Posterior cingulate gyrus (tissue), 11 donors: ENCODE results near the gene ALOX5.
"Not testable (repeated sequence)": the region's sequence is repeated elsewhere in the genome, so short reads cannot be mapped to it uniquely, and the experiment has no call there.

Experiments
- DNase-seq, 10 donors: peaks; one replicate each; pipeline versions ENCODE4 v3.0.0 to v3.0.0-alpha.2; 2020 to 2021; ENCODE audit warnings: mixed read lengths in 3 of 10
- intact Hi-C: fragments of 100-400 bp; cut with DNase I; formaldehyde crosslinking; loops from one replicate; pipeline ENCODE4 v1.15.1; 2023

ALOX5 gene

GRCh38 chr10:45457487-45457886 lies 83.5 kb downstream of the ALOX5 start:
- intact Hi-C loops = no loop called here
- no peak for DNase-seq

GRCh38 chr10:45460235-45460878 lies 86.3 kb downstream of the ALOX5 start:
- intact Hi-C loops = loop anchor here (10.0 kb wide), 2 partner anchors 206 to 456 kb away; partner anchors contain the start of gene ZNF22
- DNase-seq = no peak

DNA sequence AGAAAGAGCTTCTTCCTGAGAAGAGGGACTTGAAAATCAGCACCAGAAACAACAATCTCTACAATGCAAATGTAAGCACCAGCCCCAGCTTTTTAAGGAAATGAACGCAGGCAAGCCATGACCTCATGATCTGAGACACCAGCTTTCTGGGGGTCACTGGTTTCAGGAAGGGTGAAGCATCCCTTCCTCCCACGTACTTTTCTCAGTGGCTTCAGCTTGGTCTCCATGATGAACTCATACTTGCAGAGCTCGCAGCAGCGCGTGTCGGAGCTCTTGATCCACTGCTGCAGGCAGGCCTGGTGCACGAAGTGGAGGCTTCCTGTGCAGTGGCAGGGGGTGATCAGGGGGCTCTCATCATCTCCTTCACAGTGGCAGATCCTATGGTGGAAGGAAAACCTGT lies 87.0 kb downstream of the ALOX5 start:
- no peak for DNase-seq
- intact Hi-C loops = loop anchor here (10.0 kb wide), 2 partner anchors 206 to 456 kb away; partner anchors contain the start of gene ZNF22

DNA sequence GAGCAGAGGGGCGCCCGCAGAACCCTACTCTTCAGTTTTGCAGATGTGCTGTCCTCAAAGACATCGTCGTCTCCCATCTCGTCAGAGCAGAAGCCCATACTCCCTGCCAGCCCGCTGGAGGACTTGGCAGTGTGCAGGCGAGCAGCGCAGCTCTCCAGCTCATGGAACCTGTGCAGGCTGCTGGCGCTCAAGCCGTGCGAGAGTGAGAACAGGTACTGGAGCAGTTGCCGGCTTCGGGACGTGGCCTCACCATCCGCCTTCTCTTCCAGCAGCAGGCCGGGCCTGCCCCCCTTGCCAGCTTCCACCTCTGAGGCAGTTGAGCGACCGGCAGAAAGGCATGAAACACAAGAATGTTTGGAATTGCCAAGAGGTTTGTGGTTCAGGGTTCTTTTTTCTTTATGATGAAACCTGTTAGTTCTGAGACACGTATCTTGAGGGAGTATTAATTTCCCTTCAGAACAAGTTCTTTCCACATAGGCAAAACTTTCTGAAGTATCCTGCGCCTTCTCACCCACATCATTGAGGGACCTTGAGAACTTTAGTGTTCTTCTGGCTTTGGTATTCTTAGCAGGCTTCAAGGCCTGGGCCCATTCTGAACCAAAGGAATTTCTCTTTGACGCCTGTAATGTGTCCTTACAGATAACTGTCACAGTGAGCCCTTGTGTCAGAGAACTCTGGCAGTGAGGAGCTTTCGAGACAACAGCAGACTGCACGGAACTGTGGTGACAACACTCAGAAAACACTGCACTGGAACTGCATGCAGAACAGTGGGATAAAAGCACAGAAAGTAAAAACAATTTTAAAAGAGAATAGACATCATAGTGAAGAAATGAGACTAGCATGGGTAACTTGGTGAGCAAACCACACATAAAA lies 89.5 kb downstream of the ALOX5 start:
- intact Hi-C loops = loop anchor here (2.0 to 10.0 kb wide), 3 partner anchors 131 to 459 kb away; partner anchors contain the start of gene ZNF22
- DNase-seq = peak in 1 of 10 donors; percentile 77

DNA sequence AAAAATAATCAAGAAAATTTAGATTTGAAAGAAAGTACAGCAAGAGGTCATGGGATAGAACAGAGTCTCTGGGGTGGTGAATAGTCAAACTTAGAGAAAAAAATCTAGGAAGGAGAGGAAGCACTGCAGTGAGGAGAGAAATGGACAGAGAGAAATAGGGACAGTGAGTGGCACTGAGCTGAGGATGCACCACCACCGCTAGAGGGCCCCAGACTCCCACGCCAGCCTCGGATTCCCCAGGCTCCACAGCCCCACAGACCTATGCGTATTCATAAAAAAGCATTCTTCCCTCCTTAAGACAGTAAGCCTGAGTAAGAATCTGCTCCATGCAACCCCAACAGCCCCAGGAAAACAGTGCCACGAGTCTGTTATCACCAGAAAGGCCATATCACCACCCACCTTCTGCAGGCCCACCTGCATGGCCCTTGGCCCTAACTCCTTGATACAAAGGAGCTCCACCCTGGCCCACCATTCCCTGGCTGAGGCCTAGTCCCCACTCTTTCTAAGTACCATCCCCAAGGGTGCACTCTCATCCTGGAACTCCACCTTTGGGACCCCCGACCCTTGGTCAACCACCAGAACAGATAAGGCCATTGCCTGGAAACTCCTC lies 91.0 kb downstream of the ALOX5 start:
- intact Hi-C loops = loop anchor here (1.0 to 10.0 kb wide), 5 partner anchors 52 to 460 kb away; partner anchors contain the start of genes ZFAND4 and ZNF22
- DNase-seq = peak; percentile 76 to 97 (median 86)

- no peak for DNase-seq
- intact Hi-C loops = loop anchor here (5.0 to 10.0 kb wide), 3 partner anchors 51 to 462 kb away; partner anchors contain the start of gene ZNF22
Observed at GRCh38 chr10:45466784-45467183, 92.8 kb downstream of the ALOX5 start.

- intact Hi-C loops = loop anchor here (5.0 to 10.0 kb wide), 3 partner anchors 49 to 463 kb away; partner anchors contain the start of gene ZNF22
- no peak for DNase-seq
Observed at GRCh38 chr10:45468079-45468478, 94.1 kb downstream of the ALOX5 start.

GRCh38 chr10:45470098-45471012 lies 96.3 kb downstream of the ALOX5 start:
- peak in 1 of 10 donors; percentile 86 for DNase-seq
- intact Hi-C loops = no loop called here

DNA sequence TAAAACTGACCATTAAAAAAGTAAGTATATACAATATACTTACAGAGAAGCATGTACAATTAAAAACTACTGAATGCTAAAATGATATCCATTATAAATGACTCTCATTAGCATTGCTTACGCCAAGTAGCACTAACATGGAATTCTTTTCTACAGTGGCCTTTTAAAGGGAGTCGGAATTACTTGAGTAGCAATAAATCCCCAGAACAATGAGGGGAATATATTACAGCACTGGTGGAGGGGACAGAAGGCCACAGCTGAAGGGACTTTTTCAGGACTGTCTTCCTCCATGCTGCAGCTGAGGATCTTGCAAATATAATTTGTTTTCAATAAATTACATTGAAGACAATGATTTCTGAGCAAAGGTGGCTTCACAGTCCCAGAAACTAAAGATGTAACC lies 97.0 kb downstream of the ALOX5 start:
- no peak for DNase-seq
- intact Hi-C loops = no loop called here

DNA sequence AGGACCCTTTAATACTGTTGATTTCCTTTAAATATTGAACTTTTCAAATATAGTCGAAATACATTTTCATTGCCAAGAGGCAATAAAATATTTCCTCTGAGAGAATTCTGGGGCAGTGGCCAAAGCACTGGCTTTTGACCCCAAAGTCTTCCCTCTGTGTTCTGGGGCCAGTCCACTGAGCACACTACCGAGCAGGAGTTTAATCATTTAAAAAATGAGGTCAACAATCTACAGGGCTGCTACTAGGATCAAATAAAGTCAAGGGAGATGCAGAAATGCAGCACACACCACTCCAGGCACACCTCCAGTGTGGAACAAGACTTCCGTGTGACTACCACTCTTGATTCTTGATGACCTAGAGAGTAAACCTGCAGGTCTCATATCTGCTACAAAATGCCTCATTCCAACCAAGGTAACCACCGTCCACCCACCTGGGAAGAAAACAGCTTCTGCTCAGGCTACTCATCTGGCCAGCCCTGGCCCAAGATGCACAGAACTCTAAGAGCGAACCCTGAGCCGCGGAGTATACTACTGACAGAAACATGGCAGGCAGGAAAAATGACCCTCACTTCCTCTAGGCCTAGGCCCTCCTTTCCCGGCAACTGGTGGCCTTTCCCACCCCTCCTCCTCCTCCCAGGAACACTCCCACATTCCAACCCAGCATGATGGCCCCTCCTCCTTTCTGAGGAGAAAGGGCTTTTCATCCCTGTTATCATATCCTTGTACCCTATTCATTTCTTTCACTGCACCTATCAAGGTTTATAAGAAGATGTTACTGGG lies 97.7 kb downstream of the ALOX5 start:
- intact Hi-C loops = no loop called here
- no peak for DNase-seq

DNA sequence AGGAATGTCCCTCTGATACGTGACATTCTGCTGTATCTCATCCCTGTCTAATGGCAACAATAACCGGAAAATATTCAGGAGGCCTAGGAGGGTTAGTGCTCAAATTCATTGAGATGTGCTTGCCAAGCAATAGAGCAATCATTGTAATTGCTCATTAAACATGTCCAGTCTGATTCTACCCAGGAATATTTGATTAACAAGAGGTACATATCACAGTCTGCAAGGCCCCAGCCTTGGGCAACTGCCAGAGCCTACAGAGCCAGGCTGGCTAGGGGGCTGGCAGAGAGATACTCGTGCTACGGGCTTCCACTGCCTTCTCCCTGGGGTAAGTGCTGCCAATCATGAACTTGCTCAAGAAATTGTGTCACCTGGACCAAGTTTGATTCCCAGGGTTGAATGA lies 99.1 kb downstream of the ALOX5 start:
- intact Hi-C loops = no loop called here

DNA sequence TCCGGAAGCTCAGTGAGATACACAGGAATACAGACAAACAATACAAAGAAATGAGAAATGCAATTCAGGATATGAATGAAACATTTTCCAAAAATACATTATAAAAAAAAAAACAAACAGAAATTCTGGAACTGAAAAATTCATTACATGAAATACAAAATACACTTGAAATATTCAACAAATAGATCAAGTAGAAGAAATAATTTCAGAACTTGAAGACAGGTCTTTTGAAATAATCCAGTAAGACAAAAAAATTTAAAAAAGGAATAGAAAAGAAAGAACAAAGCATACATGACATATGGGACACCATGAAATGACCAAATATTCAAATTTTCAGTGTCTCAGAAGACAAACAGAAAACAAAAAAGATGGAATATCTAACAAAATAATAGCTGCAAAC lies 102.5 kb downstream of the ALOX5 start:
- DNase-seq = no peak
- intact Hi-C loops = no loop called here

More for the DNA sequence above, 99.1 kb downstream of the ALOX5 start:
- DNase-seq = no peak

- intact Hi-C loops = no loop called here
- no peak for DNase-seq
Observed at GRCh38 chr10:45480294-45480693, 106.3 kb downstream of the ALOX5 start.

DNA sequence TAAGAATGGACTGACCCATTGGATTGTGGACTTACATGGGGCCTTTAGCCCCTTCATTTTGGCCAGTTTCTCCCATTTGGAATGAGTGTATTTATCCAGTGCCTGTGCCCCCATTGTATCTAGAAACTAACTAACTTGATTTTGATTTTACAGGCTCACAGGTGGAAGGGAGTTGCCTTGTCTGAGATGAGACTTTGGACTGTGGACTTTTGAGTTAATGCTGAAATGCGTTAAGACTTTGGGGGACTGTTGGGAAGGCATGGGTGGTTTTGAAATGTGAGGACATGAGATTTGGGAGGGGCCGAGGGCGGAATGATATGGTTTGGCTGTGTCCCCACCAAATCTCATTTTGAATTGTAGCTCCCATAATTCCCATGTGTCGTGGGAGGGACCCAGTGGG lies 107.1 kb downstream of the ALOX5 start:
- DNase-seq, intact Hi-C loops: not testable (repeated sequence)

DNA sequence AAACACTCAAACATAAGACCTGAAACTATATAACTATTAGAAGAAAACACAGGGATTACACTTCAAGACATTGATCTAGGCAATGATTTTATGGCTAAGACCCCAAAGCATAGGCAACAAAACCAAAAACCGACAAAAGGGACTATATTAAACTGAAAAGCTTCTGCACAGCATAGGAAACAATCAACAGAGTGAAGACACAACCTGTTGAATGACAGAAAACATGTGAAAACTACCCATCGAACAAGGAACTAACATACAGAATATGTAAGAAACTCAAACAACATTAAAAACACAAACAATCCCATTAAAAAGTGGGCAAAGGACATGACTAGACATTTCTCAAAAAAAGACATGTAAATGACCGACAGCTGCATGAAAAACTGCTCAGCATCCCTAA lies 109.0 kb downstream of the ALOX5 start:
- DNase-seq = no peak
- intact Hi-C loops = no loop called here

DNA sequence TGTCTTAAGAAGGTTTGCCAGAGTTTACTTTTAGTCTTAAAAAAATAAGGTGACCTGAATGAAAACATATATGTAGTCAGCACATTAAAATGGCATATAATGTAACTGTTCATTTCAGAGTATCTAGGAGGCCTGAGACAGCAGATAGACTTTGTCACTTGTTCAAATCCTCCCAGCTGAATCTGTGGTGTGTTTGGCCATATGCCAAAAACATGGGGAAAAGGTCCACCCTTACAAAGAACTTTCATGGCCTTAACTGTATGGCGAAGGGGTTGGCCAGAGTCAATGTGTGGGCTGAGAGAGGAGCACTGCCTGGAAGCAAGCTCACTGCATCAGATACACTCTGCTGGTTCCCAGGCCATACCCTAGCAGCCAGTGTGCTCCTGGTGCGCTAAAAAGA lies 113.7 kb downstream of the ALOX5 start:
- intact Hi-C loops = no loop called here
- no peak for DNase-seq

GRCh38 chr10:45488365-45488764 lies 114.3 kb downstream of the ALOX5 start:
- DNase-seq = no peak
- intact Hi-C loops = no loop called here

DNA sequence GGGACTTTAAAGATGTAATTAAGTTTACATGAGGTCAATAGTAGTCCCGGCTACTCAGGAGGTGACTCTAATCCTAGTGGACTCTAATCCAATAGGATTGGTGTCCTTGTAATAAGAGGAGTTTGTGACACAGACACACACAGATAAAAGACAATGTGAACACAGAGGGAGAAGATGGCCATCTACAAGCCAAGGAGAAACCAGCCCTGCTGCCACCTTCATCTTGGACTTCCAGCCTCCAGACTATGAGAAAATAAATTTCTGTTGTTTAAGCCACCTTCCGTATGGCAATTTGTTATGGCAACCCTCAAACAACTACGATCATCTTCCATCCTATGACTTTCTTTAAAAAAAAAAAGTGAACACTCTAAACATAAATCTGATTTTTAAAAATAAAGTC lies 116.3 kb downstream of the ALOX5 start:
- intact Hi-C loops = no loop called here
- no peak for DNase-seq

GRCh38 chr10:45491061-45491460 lies 117.0 kb downstream of the ALOX5 start:
- no peak for DNase-seq
- intact Hi-C loops = no loop called here
